IMR-90 (cell line): ENCODE data around the gene SH2D6.

Experiments
- CHD1 ChIP-seq: IDR thresholded peaks from 2 replicates; pipeline ENCODE4 v1.6.1; 2012; ENCODE audit warnings: low read depth, low read length, improper control_type of control experiment
- POLR2A ChIP-seq: IDR thresholded peaks from 2 replicates; pipeline ENCODE4 v1.6.1; 2012; ENCODE audit warnings: mild to moderate bottlenecking, low read depth, low read length
- RAD21 ChIP-seq: IDR thresholded peaks from 2 replicates; pipeline ENCODE4 v1.6.1; 2012; ENCODE audit warnings: low read length, improper control_type of control experiment
- RFX5 ChIP-seq: IDR thresholded peaks from 2 replicates; pipeline ENCODE4 v1.8.0; 2012; ENCODE audit warnings: low read depth, mild to moderate bottlenecking, low read length, moderate library complexity

DNA sequence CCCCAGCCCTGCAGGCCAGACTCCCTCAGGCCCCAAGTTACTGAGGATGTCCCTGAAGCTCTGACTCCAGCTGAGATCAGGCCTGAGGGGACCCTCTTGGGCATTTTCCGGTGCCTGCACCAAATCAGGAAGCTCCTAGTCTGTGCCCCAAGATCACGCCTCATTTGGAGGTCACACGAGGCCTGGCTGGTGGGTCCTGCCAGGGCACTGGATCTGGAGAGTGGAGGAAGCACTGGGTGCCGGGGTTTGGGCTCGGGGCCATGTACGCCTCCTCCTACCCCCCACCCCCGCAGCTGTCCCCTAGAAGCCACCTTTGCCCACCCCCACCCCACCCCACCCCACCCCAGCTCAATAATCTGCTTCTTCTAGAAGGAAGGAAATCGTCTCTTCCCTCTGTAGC, 16.2 kb downstream of the SH2D6 start:
- no peak for TF ChIP-seq CHD1
- TF ChIP-seq RAD21: no peak
- no peak for TF ChIP-seq POLR2A
- TF ChIP-seq RFX5: no peak
